H9 (cell line): ENCODE data around the gene GALNS. TPM values are rescaled to one million over a fixed set of nuclear protein-coding genes. Genes with fewer than 3 reads are reported as not detected.

ENCODE experiments used
- DNase-seq: peaks from one replicate; pipeline ENCODE4 v3.0.0-alpha.2; 2017
- H2AFZ ChIP-seq: one replicate; pipeline ENCODE4 v1.6.1; 2013; ENCODE audit warnings: mild to moderate bottlenecking, low read length, control low read depth, moderate library complexity
- H2AK5ac ChIP-seq: 2 replicates; pipeline ENCODE4 v1.6.1; 2013; ENCODE audit warnings: low read length, control low read depth, mixed read lengths; ENCODE audit not compliant: insufficient read length
- H2BK120ac ChIP-seq: one replicate; pipeline ENCODE4 v1.6.1; 2013; ENCODE audit warnings: low read depth, mild to moderate bottlenecking, low read length, control low read depth, inconsistent platforms; ENCODE audit not compliant: poor library complexity, severe bottlenecking
- H2BK12ac ChIP-seq: 2 replicates; pipeline ENCODE4 v1.6.1; 2013; ENCODE audit warnings: low read length, control low read depth, mixed read lengths, low read depth; ENCODE audit not compliant: insufficient read length
- H2BK15ac ChIP-seq: 2 replicates; pipeline ENCODE4 v1.6.1; 2013; ENCODE audit warnings: low read depth, low read length, control low read depth
- H2BK20ac ChIP-seq: one replicate; pipeline ENCODE4 v1.6.1; 2013; ENCODE audit warnings: low read depth, mild to moderate bottlenecking, low read length, control low read depth, inconsistent platforms; ENCODE audit not compliant: poor library complexity, severe bottlenecking
- H2BK5ac ChIP-seq: 2 replicates; pipeline ENCODE4 v1.6.1; 2013; ENCODE audit warnings: low read length, control low read depth, mixed read lengths; ENCODE audit not compliant: insufficient read length
- H3K14ac ChIP-seq: 2 replicates; pipeline ENCODE4 v1.6.1; 2013; ENCODE audit warnings: low read length, control low read depth; ENCODE audit not compliant: insufficient read depth
- H3K18ac ChIP-seq: 2 replicates; pipeline ENCODE4 v1.6.1; 2013; ENCODE audit warnings: low read depth, mild to moderate bottlenecking, mixed read lengths, low read length, control low read depth; ENCODE audit not compliant: insufficient read length
- H3K23ac ChIP-seq: 2 replicates; pipeline ENCODE4 v1.6.1; 2013; ENCODE audit warnings: low read length, control low read depth, mixed read lengths, low read depth; ENCODE audit not compliant: insufficient read length
- H3K23me2 ChIP-seq: 2 replicates; pipeline ENCODE4 v1.6.1; 2013; ENCODE audit warnings: low read depth, mild to moderate bottlenecking, mixed read lengths, low read length, control low read depth; ENCODE audit not compliant: insufficient read length, poor library complexity, severe bottlenecking
- H3K27ac ChIP-seq: 2 replicates; pipeline ENCODE4 v1.5.1; 2013; ENCODE audit warnings: low read length, control low read depth, mixed read lengths, low read depth; ENCODE audit not compliant: insufficient read length
- H3K27me3 ChIP-seq: 2 replicates; pipeline ENCODE4 v1.6.1; 2013; ENCODE audit warnings: low read length, control low read depth, inconsistent platforms; ENCODE audit not compliant: insufficient read depth
- H3K4ac ChIP-seq: 2 replicates; pipeline ENCODE4 v1.6.1; 2013; ENCODE audit warnings: low read depth, mild to moderate bottlenecking, control low read depth, inconsistent platforms, low read length, moderate library complexity
- H3K4me1 ChIP-seq: 2 replicates; pipeline ENCODE4 v1.6.1; 2013; ENCODE audit warnings: low read length, control low read depth, inconsistent platforms; ENCODE audit not compliant: insufficient read depth
- H3K4me2 ChIP-seq: 2 replicates; pipeline ENCODE4 v1.6.1; 2013; ENCODE audit warnings: low read length, control low read depth, mixed read lengths; ENCODE audit not compliant: insufficient read length, insufficient read depth
- H3K56ac ChIP-seq: 2 replicates; pipeline ENCODE4 v1.6.1; 2013; ENCODE audit warnings: low read depth, mild to moderate bottlenecking, mixed read lengths, low read length, control low read depth; ENCODE audit not compliant: insufficient read length
- H3K79me1 ChIP-seq: 2 replicates; pipeline ENCODE4 v1.6.1; 2013; ENCODE audit warnings: low read depth, mild to moderate bottlenecking, moderate library complexity, low read length, control low read depth, inconsistent platforms; ENCODE audit not compliant: insufficient read depth, poor library complexity, severe bottlenecking
- H3K79me2 ChIP-seq: 2 replicates; pipeline ENCODE4 v1.6.1; 2013; ENCODE audit warnings: low read length, control low read depth, inconsistent platforms; ENCODE audit not compliant: insufficient read depth
- H3K9ac ChIP-seq: 2 replicates; pipeline ENCODE4 v1.6.1; 2013; ENCODE audit warnings: low read length, control low read depth, mixed read lengths; ENCODE audit not compliant: insufficient read length; ENCODE audit errors: extremely low read depth
- H3K9me3 ChIP-seq: one replicate; pipeline ENCODE4 v1.6.1; 2013; ENCODE audit warnings: low read depth, low read length, inconsistent platforms; ENCODE audit not compliant: control insufficient read depth
- H3T11ph ChIP-seq: one replicate; pipeline ENCODE4 v1.6.1; 2013; ENCODE audit warnings: mild to moderate bottlenecking, low read length, control low read depth, inconsistent platforms
- H4K20me1 ChIP-seq: one replicate; pipeline ENCODE4 v1.6.1; 2013; ENCODE audit not compliant: control insufficient read depth, insufficient read length, insufficient read depth
- H4K5ac ChIP-seq: 2 replicates; pipeline ENCODE4 v1.6.1; 2013; ENCODE audit warnings: low read depth, mild to moderate bottlenecking, mixed read lengths, low read length, control low read depth; ENCODE audit not compliant: insufficient read length
- H4K8ac ChIP-seq: replicated peaks from 2 replicates; pipeline ENCODE4 v1.6.1; 2013; ENCODE audit warnings: low read length, control low read depth, mixed read lengths, low read depth; ENCODE audit not compliant: insufficient read length
- H4K91ac ChIP-seq: 2 replicates; pipeline ENCODE4 v1.6.1; 2013; ENCODE audit warnings: low read depth, mild to moderate bottlenecking, moderate library complexity, mixed read lengths, low read length, control low read depth; ENCODE audit not compliant: insufficient read length
- H3K27ac Mint-ChIP-seq, 3 experiments: 2 replicates in 2 of 3; 3 replicates in 1 of 3; pipeline ENCODE4 v1.8.0; 2020 to 2021; ENCODE audit warnings: mixed read lengths in 3 of 3, mild to moderate bottlenecking in 1 of 3, moderate library complexity in 1 of 3
- H3K27me3 Mint-ChIP-seq: 2 replicates; pipeline ENCODE4 v1.8.0; 2021; ENCODE audit warnings: low read depth, mild to moderate bottlenecking, moderate library complexity, mixed read lengths
- H3K36me3 Mint-ChIP-seq, 3 experiments: 2 replicates in 2 of 3; 3 replicates in 1 of 3; pipeline ENCODE4 v1.8.0; 2020 to 2021; ENCODE audit warnings: low read depth in 3 of 3, mixed read lengths in 3 of 3; ENCODE audit not compliant: insufficient read depth in 1 of 3
- H3K4me1 Mint-ChIP-seq, 2 experiments: 2 replicates each; pipeline ENCODE4 v1.8.0; 2020; ENCODE audit warnings: mixed read lengths in 2 of 2
- H3K4me3 Mint-ChIP-seq, 2 experiments: 2 replicates in 1 of 2; 3 replicates in 1 of 2; pipeline ENCODE4 v1.8.0; 2020 to 2021; ENCODE audit warnings: mild to moderate bottlenecking in 2 of 2, mixed read lengths in 2 of 2, moderate library complexity in 1 of 2
- H3K9me3 Mint-ChIP-seq, 2 experiments: 2 replicates in 1 of 2; 3 replicates in 1 of 2; pipeline ENCODE4 v1.8.0; 2020; ENCODE audit warnings: mild to moderate bottlenecking in 2 of 2, mixed read lengths in 2 of 2, moderate library complexity in 1 of 2
- CTCF ChIP-seq: fragments of 200-600 bp; sonication (generic); conservative IDR thresholded peaks from 3 replicates; pipeline ENCODE4 v1.8.0; 2021; ENCODE audit warnings: antibody characterized with exemption, mild to moderate bottlenecking
- WGBS: extraction: QIAGEN DNeasy Blood & Tissue Kit; methylation state at CpG from one replicate; pipeline ENCODE4 v1.1.7; 2013; ENCODE audit warnings: missing lambda C conversion rate, low lambda C conversion rate, mixed read lengths; ENCODE audit not compliant: insufficient read length; ENCODE audit errors: extremely low coverage; 5-methylcytosine and 5-hydroxymethylcytosine counted together
- total RNA-seq: library from RNA; stranded (reverse); gene quantifications from 2 replicates; pipeline ENCODE4 v1.2.1, GENCODE V29; 2021

Gene GALNS
- total RNA-seq, 1 experiment from 2014 or later, result 20.3 TPM

GRCh38 chr16:88787579-88788314, 69.0 kb downstream of the GALNS start:
- H2AFZ ChIP-seq, result no peak overlapping the region
- WGBS, result no CpG with 5 or more reads among the region's 11 CpGs
- no peaks in the 10 kb centered on the region for H3K36me3 Mint-ChIP-seq

More at GRCh38 chr16:88787579-88788314, 69.0 kb downstream of the GALNS start:
- no peak overlapping the region for H4K91ac ChIP-seq
- no peak overlapping the region for H2BK5ac ChIP-seq
- H3K79me1 ChIP-seq, result no peaks in the 10 kb centered on the region
- no peak overlapping the region for H3K14ac ChIP-seq
- H4K8ac ChIP-seq, result no peak overlapping the region
- no peaks in the 10 kb centered on the region for H3K27me3 ChIP-seq
- H3K9ac ChIP-seq, result no peak overlapping the region
- H2BK15ac ChIP-seq, result no peak overlapping the region
- H3K79me2 ChIP-seq, result no peaks in the 10 kb centered on the region; the same call in 1 of the 2 replicates
- H3K4me1 ChIP-seq, result peaks cover 3% of the 10 kb centered on the region; the same call in 1 of the 2 replicates
- no peaks in the 10 kb centered on the region for H3K9me3 ChIP-seq
- peaks cover 7% of the 10 kb centered on the region for H3K27me3 Mint-ChIP-seq
- no peak overlapping the region for H3K18ac ChIP-seq
- H3K9me3 Mint-ChIP-seq, result no peaks in the 10 kb centered on the region
- H3K4ac ChIP-seq, result no peak overlapping the region
- TF ChIP-seq CTCF, result no peak
- no peak overlapping the region for H3K27ac ChIP-seq
- no peak overlapping the region for H3K27ac Mint-ChIP-seq
- peaks cover 20 to 36% of the 10 kb centered on the region in 2 experiments for H3K4me1 Mint-ChIP-seq
- H2BK120ac ChIP-seq, result no peak overlapping the region
- H3K4me3 Mint-ChIP-seq, result no peak overlapping the region; a peak in 1 of 5 replicates
- H3T11ph ChIP-seq, result no peak overlapping the region
- no peak overlapping the region for H2BK20ac ChIP-seq
- H2BK12ac ChIP-seq, result no peak overlapping the region
- no peak overlapping the region for H4K5ac ChIP-seq
- no peak overlapping the region for H3K23ac ChIP-seq
- peaks cover 13% of the 10 kb centered on the region for H3K23me2 ChIP-seq
- no peak overlapping the region for H2AK5ac ChIP-seq
- peaks cover 2% of the 10 kb centered on the region for H4K20me1 ChIP-seq
- no peak for DNase-seq
- no peak overlapping the region for H3K4me2 ChIP-seq
- no peak overlapping the region for H3K56ac ChIP-seq
